Subcutaneous adipose tissue (tissue), 4 donors: ENCODE results near the gene TMEM184B. TPM values are rescaled to one million over a fixed set of nuclear protein-coding genes. Genes with fewer than 3 reads are reported as not detected.

ENCODE experiments used
- CTCF ChIP-seq: fragments of 450-650 bp; IDR thresholded peaks from one replicate; pipeline ENCODE4 v1.5.1; 2016; ENCODE audit warnings: low read depth, mild to moderate bottlenecking, control low read depth, antibody characterized with exemption, moderate library complexity
- total RNA-seq, 4 donors: library from RNA; depleted of rRNA; stranded (reverse); fragments of >200 nt; gene quantifications; one replicate each; pipeline ENCODE4 v1.1.0, GENCODE V29; 2016

Gene TMEM184B
- 100 to 1,000 TPM in 1 of 4 donors, 10 to 100 TPM in 3; 23.6 to 105 (median 41.4) TPM for total RNA-seq

- TF ChIP-seq CTCF = no peak
Measured at GRCh38 chr22:38272373-38273134, at the start of gene TMEM184B. Gene TMEM184B (minus strand): TSS chr22:38273010. CDS start chr22:38247961, 25,049 bp downstream.

GRCh38 chr22:38320605-38321402, 48.0 kb upstream of the TMEM184B start:
- no peak for TF ChIP-seq CTCF

GRCh38 chr22:38318792-38319773, 46.3 kb upstream of the TMEM184B start:
- no peak for TF ChIP-seq CTCF

GRCh38 chr22:38317995-38318715, 45.3 kb upstream of the TMEM184B start:
- TF ChIP-seq CTCF = no peak

- no peak for TF ChIP-seq CTCF
Measured at GRCh38 chr22:38317122-38317994, 44.5 kb upstream of the TMEM184B start, which contains the start of gene CSNK1E. Gene CSNK1E (minus strand): TSS chr22:38317433. CDS start chr22:38314157, 3,276 bp downstream.
